Keratinocyte (primary cell): ENCODE measurements around the gene GTF3C1. TPM values are rescaled to one million over a fixed set of nuclear protein-coding genes. Genes with fewer than 3 reads are reported as not detected.

Experiments used
- DNase-seq: peaks from one replicate; pipeline ENCODE4 v3.0.0-alpha.2; 2011; ENCODE audit warnings: low read depth, missing footprints, low spot score
- FAIRE-seq: peaks from 2 replicates; lab custom pipeline; 2011; peaks lifted over from hg19 to GRCh38; lab: Jason Lieb, UNC
- H2AFZ ChIP-seq: 2 replicates; pipeline ENCODE4 v1.6.0; 2012; ENCODE audit warnings: low read length, control low read depth, inconsistent platforms; ENCODE audit not compliant: control insufficient read depth
- H3K27ac ChIP-seq: 2 replicates; pipeline ENCODE4 v1.5.1; 2011; ENCODE audit warnings: low read length; ENCODE audit not compliant: control insufficient read depth, insufficient read depth
- H3K27me3 ChIP-seq: 3 replicates; pipeline ENCODE4 v1.6.0; 2011; ENCODE audit warnings: low read length; ENCODE audit not compliant: control insufficient read depth, insufficient read depth; ENCODE audit errors: extremely low read depth
- H3K36me3 ChIP-seq, 2 experiments: 2 replicates in 1 of 2; 3 replicates in 1 of 2; pipeline ENCODE4 v1.5.1; 2011; ENCODE audit warnings: low read length in 2 of 2, mild to moderate bottlenecking in 1 of 2; ENCODE audit not compliant: control insufficient read depth in 2 of 2, insufficient read depth in 2 of 2; ENCODE audit errors: extremely low read depth in 1 of 2
- H3K4me1 ChIP-seq: 3 replicates; pipeline ENCODE4 v1.5.1; 2011; ENCODE audit warnings: low read length; ENCODE audit not compliant: control insufficient read depth, insufficient read depth; ENCODE audit errors: extremely low read depth
- H3K4me2 ChIP-seq: 3 replicates; pipeline ENCODE4 v1.6.0; 2011; ENCODE audit warnings: low read depth, low read length; ENCODE audit not compliant: control insufficient read depth, insufficient read depth; ENCODE audit errors: extremely low read depth
- H3K4me3 ChIP-seq, 3 experiments: fragments of 200-600 bp in 1 of 3; sonication (generic) in 1 of 3; 2 replicates in 2 of 3; 3 replicates in 1 of 3; pipeline ENCODE4 v1.5.1; 2011 to 2016; ENCODE audit warnings: low read length in 3 of 3, mild to moderate bottlenecking in 3 of 3, control low read depth in 2 of 3, inconsistent platforms in 1 of 3, low read depth in 1 of 3, mixed read lengths in 1 of 3, mixed run types in 1 of 3, moderate library complexity in 1 of 3; ENCODE audit not compliant: control insufficient read depth in 2 of 3, insufficient read depth in 2 of 3; ENCODE audit errors: extremely low read depth in 1 of 3
- H3K79me2 ChIP-seq: 2 replicates; pipeline ENCODE4 v1.6.0; 2012; ENCODE audit warnings: low read length; ENCODE audit not compliant: control insufficient read depth, insufficient read depth
- H3K9ac ChIP-seq: 3 replicates; pipeline ENCODE4 v1.6.0; 2011; ENCODE audit warnings: low read length; ENCODE audit not compliant: control insufficient read depth, insufficient read depth; ENCODE audit errors: extremely low read depth
- H3K9me1 ChIP-seq: 3 replicates; pipeline ENCODE4 v1.6.0; 2011; ENCODE audit warnings: low read length; ENCODE audit not compliant: control insufficient read depth, insufficient read depth; ENCODE audit errors: extremely low read depth
- H3K9me3 ChIP-seq: 2 replicates; pipeline ENCODE4 v1.5.1; 2012; ENCODE audit warnings: low read depth, low read length; ENCODE audit not compliant: control insufficient read depth
- H4K20me1 ChIP-seq: 3 replicates; pipeline ENCODE4 v1.6.0; 2011; ENCODE audit warnings: low read length; ENCODE audit not compliant: control insufficient read depth, insufficient read depth; ENCODE audit errors: extremely low read depth
- CTCF ChIP-seq, 3 experiments: IDR thresholded peaks in 1 of 3; conservative IDR thresholded peaks in 1 of 3; optimal IDR thresholded peaks in 1 of 3; 2 replicates in 2 of 3; 3 replicates in 1 of 3; pipeline versions ENCODE3 to v1.5.1; 2011; ENCODE audit warnings: low read length in 3 of 3, mild to moderate bottlenecking in 3 of 3, moderate library complexity in 2 of 3, control low read depth in 1 of 3, inconsistent platforms in 1 of 3; ENCODE audit not compliant: insufficient read depth in 2 of 3; ENCODE audit errors: extremely low read depth in 1 of 3
- EZH2 ChIP-seq: IDR thresholded peaks from one replicate; pipeline ENCODE4 v1.6.1; 2012; ENCODE audit warnings: inconsistent platforms, mild to moderate bottlenecking, low read length, moderate library complexity
- dilution Hi-C: fragments of 300-500 bp; cut with MboI; formaldehyde crosslinking; loops from one replicate; pipeline ENCODE4 v1.7.0; 2020; ENCODE audit warnings: low sequenced_read_pairs; ENCODE audit not compliant: extremely low pct_ligation_motif_present
- polyA plus RNA-seq, 5 experiments: library from polyadenylated mRNA; depleted of rRNA in 3 of 5; stranded (reverse) in 3 of 5; stranded (forward) in 1 of 5; unstranded in 1 of 5; fragments of >200 nt; gene quantifications; 1 replicate in 1 of 5; 2 replicates in 3 of 5; 3 replicates in 1 of 5; pipeline versions ENCODE4 v1.2.1 to v1.2.3, GENCODE V29; 2011 to 2012; ENCODE audit warnings: missing spikeins in 2 of 5, low read depth in 1 of 5, low replicate concordance in 1 of 5

GTF3C1 gene
- polyA plus RNA-seq, 1 donor (not counting 4 experiments of a cell fraction or from before 2014, with no cell fraction given) = 23.5 TPM

GRCh38 chr16:27582883-27583282 lies 33.2 kb upstream of the GTF3C1 start:
- no peaks in the 10 kb centered on the region for H3K9me3 ChIP-seq
- no peaks in the 10 kb centered on the region for H3K79me2 ChIP-seq
- H3K36me3 ChIP-seq = peaks cover 0 to 4% of the 10 kb centered on the region in 2 experiments
- no peak overlapping the region for H2AFZ ChIP-seq
- FAIRE-seq (no peak), DNase-seq (no peak)
- H3K4me1 ChIP-seq = peaks cover 21% of the 10 kb centered on the region
- H3K4me3 ChIP-seq = no peak overlapping the region
- no peak overlapping the region for H3K4me2 ChIP-seq
- H3K9ac ChIP-seq = no peak overlapping the region
- dilution Hi-C loops = no loop called here
- H3K9me1 ChIP-seq = peaks cover 7% of the 10 kb centered on the region
- TF ChIP-seq EZH2 = no peak
- no peak for TF ChIP-seq CTCF (optimal IDR thresholded peaks at IDR 0.05 in 1 of 3, IDR thresholded peaks at IDR 0.05 in 1 of 3, conservative IDR thresholded peaks at IDR 0.05 in 1 of 3; ENCODE audit: extremely low read depth in 1 of 3, insufficient read depth in 2 of 3, low read length in 3 of 3)
- no peaks in the 10 kb centered on the region for H3K27me3 ChIP-seq
- no peak overlapping the region for H3K27ac ChIP-seq
- no peaks in the 10 kb centered on the region for H4K20me1 ChIP-seq

GRCh38 chr16:27579087-27579980 lies 29.6 kb upstream of the GTF3C1 start:
- no peak overlapping the region for H2AFZ ChIP-seq
- peak overlapping the region in 1 of 3 experiments; percentile 38 for H3K4me3 ChIP-seq
- peak overlapping the region; percentile 37 for H3K9ac ChIP-seq

More at GRCh38 chr16:27579087-27579980, 29.6 kb upstream of the GTF3C1 start:
- dilution Hi-C loops = no loop called here
- H3K4me1 ChIP-seq = peaks cover 21% of the 10 kb centered on the region
- H3K27me3 ChIP-seq = no peaks in the 10 kb centered on the region
- peak overlapping the region; percentile 81 for H3K27ac ChIP-seq
- H3K79me2 ChIP-seq = no peaks in the 10 kb centered on the region
- peaks cover 4 to 7% of the 10 kb centered on the region in 2 experiments for H3K36me3 ChIP-seq
- DNase-seq (peak; percentile 23), FAIRE-seq (peak; percentile 90)
- no peaks in the 10 kb centered on the region for H3K9me3 ChIP-seq
- no peak for TF ChIP-seq CTCF (optimal IDR thresholded peaks at IDR 0.05 in 1 of 3, IDR thresholded peaks at IDR 0.05 in 1 of 3, conservative IDR thresholded peaks at IDR 0.05 in 1 of 3; ENCODE audit: extremely low read depth in 1 of 3, insufficient read depth in 2 of 3, low read length in 3 of 3)
- TF ChIP-seq EZH2 = no peak
- H3K9me1 ChIP-seq = peaks cover 7% of the 10 kb centered on the region
- no peaks in the 10 kb centered on the region for H4K20me1 ChIP-seq
- peak overlapping the region; percentile 82 for H3K4me2 ChIP-seq
